A549 (cell line): ENCODE measurements around the gene METTL6. TPM values are rescaled to one million over a fixed set of nuclear protein-coding genes. Genes with fewer than 3 reads are reported as not detected.
"Not testable (repeated sequence)": the region's sequence is repeated elsewhere in the genome, so short reads cannot be mapped to it uniquely, and the experiment has no call there.

Experiments
- ATAC-seq, 2 experiments: fragments of 200-7000 bp in 1 of 2; fragments of >200 bp in 1 of 2; cut with Nextera tagmentation in 1 of 2; cut with Tn5 transposase in 1 of 2; 3 replicates each; pipeline versions ENCODE4 v1.8.0 to v1.9.1; 2018 to 2020; ENCODE audit warnings: mild to moderate bottlenecking in 1 of 2, moderate library complexity in 1 of 2
- CTCF ChIA-PET: fragments of 300-600 bp; sonication (Branson Sonifier 250); formaldehyde crosslinking; extraction: SDS; loops from one replicate; lab custom pipeline; 2021; ENCODE audit warnings: antibody characterized with exemption, inconsistent platforms; lab: Yijun Ruan, JAX
- POLR2A ChIA-PET: fragments of 350-600 bp; formaldehyde crosslinking; extraction: SDS; loops from one replicate; lab custom pipeline; 2021; ENCODE audit warnings: antibody characterized with exemption, inconsistent platforms; lab: Yijun Ruan, JAX
- DNase-seq, 2 experiments: peaks; one replicate each; pipeline versions ENCODE4 v3.0.0 to v3.0.0-alpha.2; 2011 to 2016; ENCODE audit warnings: low read depth in 1 of 2, low spot score in 1 of 2
- FAIRE-seq: peaks from 2 replicates; lab custom pipeline; 2011; peaks lifted over from hg19 to GRCh38; lab: Jason Lieb, UNC
- H3K27ac ChIP-seq, 2 experiments: fragments of >200 bp; sonication (Bioruptor Twin); formaldehyde crosslinking; 3 replicates each; pipeline ENCODE4 v1.5.1; 2016 to 2017
- H3K4me1 ChIP-seq: fragments of >200 bp; sonication (Bioruptor Twin); formaldehyde crosslinking; 3 replicates; pipeline ENCODE4 v1.6.1; 2016
- H3K4me2 ChIP-seq: fragments of >200 bp; sonication (Bioruptor Twin); formaldehyde crosslinking; 3 replicates; pipeline ENCODE4 v1.6.1; 2016
- H3K4me3 ChIP-seq: fragments of >200 bp; sonication (Bioruptor Twin); formaldehyde crosslinking; 3 replicates; pipeline ENCODE4 v1.5.1; 2016
- H3K9me3 ChIP-seq: fragments of >200 bp; sonication (Bioruptor Twin); formaldehyde crosslinking; 3 replicates; pipeline ENCODE4 v1.6.1; 2016
- BHLHE40 ChIP-seq: IDR thresholded peaks from 2 replicates; pipeline ENCODE4 v1.6.1; 2012; ENCODE audit warnings: low read depth, low read length, inconsistent platforms
- CEBPB ChIP-seq, 2 experiments: fragments of >200 bp in 1 of 2; sonication (Bioruptor Twin) in 1 of 2; formaldehyde crosslinking in 1 of 2; IDR thresholded peaks; 2 replicates each; pipeline ENCODE4 v1.6.1; 2012 to 2016
- CHD4 ChIP-seq: fragments of 200-600 bp; sonication (generic); IDR thresholded peaks from 2 replicates; pipeline ENCODE4 v1.6.1; 2016; ENCODE audit warnings: antibody characterized with exemption, mild to moderate bottlenecking, borderline replicate concordance
- EHMT2 ChIP-seq: fragments of 200-600 bp; sonication (generic); IDR thresholded peaks from 2 replicates; pipeline ENCODE4 v1.6.1; 2016; ENCODE audit warnings: antibody characterized with exemption, low read depth, mild to moderate bottlenecking, moderate library complexity
- ESRRA ChIP-seq: fragments of 150-350 bp; IDR thresholded peaks from 2 replicates; pipeline ENCODE4 v1.6.1; 2014; ENCODE audit warnings: mild to moderate bottlenecking, low read length, borderline replicate concordance
- FOSB ChIP-seq: fragments of 250-450 bp; sonication (Bioruptor Pico); IDR thresholded peaks from 2 replicates; pipeline ENCODE4 v1.5.0; 2020; ENCODE audit warnings: mild to moderate bottlenecking, moderate library complexity
- JUN ChIP-seq, 2 experiments: fragments of >200 bp; sonication (Bioruptor Twin); formaldehyde crosslinking; IDR thresholded peaks; 2 replicates in 1 of 2; 3 replicates in 1 of 2; pipeline ENCODE4 v1.6.1; 2016 to 2017
- KDM1A ChIP-seq: fragments of 200-600 bp; sonication (generic); IDR thresholded peaks from 2 replicates; pipeline ENCODE4 v1.6.1; 2016; ENCODE audit warnings: low read depth, mild to moderate bottlenecking
- KDM5A ChIP-seq: fragments of 200-600 bp; sonication (generic); IDR thresholded peaks from 2 replicates; pipeline ENCODE4 v1.6.1; 2016; ENCODE audit warnings: antibody characterized with exemption, mild to moderate bottlenecking
- PBX3 ChIP-seq: IDR thresholded peaks from 2 replicates; pipeline ENCODE4 v1.6.1; 2012
- POLR2A ChIP-seq: IDR thresholded peaks from 2 replicates; pipeline ENCODE4 v1.6.1; 2012; ENCODE audit warnings: mild to moderate bottlenecking, low read length
- RAD21 ChIP-seq, 2 experiments: fragments of >200 bp in 1 of 2; sonication (Bioruptor Twin) in 1 of 2; formaldehyde crosslinking in 1 of 2; IDR thresholded peaks in 1 of 2; conservative IDR thresholded peaks in 1 of 2; 2 replicates in 1 of 2; 3 replicates in 1 of 2; pipeline ENCODE4 v1.6.1; 2012 to 2018; ENCODE audit warnings: inconsistent platforms in 1 of 2
- RNF2 ChIP-seq: fragments of 200-600 bp; sonication (generic); IDR thresholded peaks from 2 replicates; pipeline ENCODE4 v1.6.1; 2016; ENCODE audit warnings: low read depth, mild to moderate bottlenecking, antibody characterized with exemption, moderate library complexity, borderline replicate concordance
- SMC3 ChIP-seq: fragments of >200 bp; sonication (Bioruptor Twin); formaldehyde crosslinking; IDR thresholded peaks from 3 replicates; pipeline ENCODE4 v1.6.1; 2018; ENCODE audit warnings: inconsistent platforms
- ZC3H11A ChIP-seq: fragments of 450-650 bp; IDR thresholded peaks from 2 replicates; pipeline ENCODE4 v1.6.1; 2014; ENCODE audit warnings: antibody characterized with exemption, mild to moderate bottlenecking
- ZFP36 ChIP-seq: fragments of 450-650 bp; IDR thresholded peaks from 2 replicates; pipeline ENCODE4 v1.6.1; 2014; ENCODE audit warnings: borderline replicate concordance; ENCODE audit not compliant: partially characterized antibody
- WGBS: methylation state at CpG from one replicate; pipeline ENCODE4 v1.1.6; 2017; ENCODE audit errors: missing lambda C conversion rate; 5-methylcytosine and 5-hydroxymethylcytosine counted together
- polyA plus RNA-seq, 4 experiments: library from polyadenylated mRNA; depleted of rRNA in 3 of 4; stranded (reverse); fragments of >200 nt; fragmentation: RNase III in 1 of 4; extraction: RNeasy Plus Mini Kit Qiagen cat#74134 plus additional on column Dnase treatment in 1 of 4; gene quantifications; 2 replicates in 3 of 4; 3 replicates in 1 of 4; pipeline ENCODE4 v1.2.3, GENCODE V29; 2011 to 2017
- TF ChIP-seq, protein P1 (sequence below): IDR thresholded peaks from 2 replicates; pipeline ENCODE4 v1.6.1; 2012; ENCODE audit warnings: low read depth, borderline replicate concordance
- TF ChIP-seq, protein P2 (sequence below): fragments of 200-600 bp; sonication (generic); IDR thresholded peaks from 2 replicates; pipeline ENCODE4 v1.6.1; 2016; ENCODE audit warnings: antibody characterized with exemption, mild to moderate bottlenecking, moderate library complexity

Gene METTL6
- polyA plus RNA-seq, 2 of the 4 experiments (the other 2 are of a cell fraction) = 29.6 to 42.7 TPM

- TF ChIP-seq EHMT2 = no peak
- TF ChIP-seq SMC3 = no peak
- TF ChIP-seq KDM1A = no peak
- TF ChIP-seq PBX3 = no peak
- no peak for TF ChIP-seq CHD4
- TF ChIP-seq, protein P1, sequence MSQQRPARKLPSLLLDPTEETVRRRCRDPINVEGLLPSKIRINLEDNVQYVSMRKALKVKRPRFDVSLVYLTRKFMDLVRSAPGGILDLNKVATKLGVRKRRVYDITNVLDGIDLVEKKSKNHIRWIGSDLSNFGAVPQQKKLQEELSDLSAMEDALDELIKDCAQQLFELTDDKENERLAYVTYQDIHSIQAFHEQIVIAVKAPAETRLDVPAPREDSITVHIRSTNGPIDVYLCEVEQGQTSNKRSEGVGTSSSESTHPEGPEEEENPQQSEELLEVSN = no peak
These were observed 27.4 kb downstream of the METTL6 start (continued) for GRCh38 chr3:15399970-15400369.

GRCh38 chr3:15398731-15399133 lies 28.6 kb downstream of the METTL6 start:
- TF ChIP-seq RAD21 (conservative IDR thresholded peaks at IDR 0.05 in 1 of 2, IDR thresholded peaks at IDR 0.05 in 1 of 2) = peak in 1 of 2 experiments; percentile 18; a peak in 1 of 5 replicates
- TF ChIP-seq, all 56 proteins: peak for 1; not testable (repeated sequence) for 55
- WGBS = 78% methylated on average over 3 of the region's 3 CpGs
- H3K9me3 ChIP-seq, H3K4me3 ChIP-seq, FAIRE-seq, H3K4me2 ChIP-seq, H3K27ac ChIP-seq, H3K4me1 ChIP-seq, POLR2A ChIA-PET: not testable (repeated sequence)
- DNase-seq = peak in 1 of 2 experiments; percentile 17
- peak in 1 of 2 experiments; percentile 51; a peak in 2 of 6 replicates for ATAC-seq
- CTCF ChIA-PET = interaction anchor here (2.8 kb wide), 1 partner anchor 131 kb away, joined by 15 read pairs; no protein-coding TSS in a partner anchor

DNA sequence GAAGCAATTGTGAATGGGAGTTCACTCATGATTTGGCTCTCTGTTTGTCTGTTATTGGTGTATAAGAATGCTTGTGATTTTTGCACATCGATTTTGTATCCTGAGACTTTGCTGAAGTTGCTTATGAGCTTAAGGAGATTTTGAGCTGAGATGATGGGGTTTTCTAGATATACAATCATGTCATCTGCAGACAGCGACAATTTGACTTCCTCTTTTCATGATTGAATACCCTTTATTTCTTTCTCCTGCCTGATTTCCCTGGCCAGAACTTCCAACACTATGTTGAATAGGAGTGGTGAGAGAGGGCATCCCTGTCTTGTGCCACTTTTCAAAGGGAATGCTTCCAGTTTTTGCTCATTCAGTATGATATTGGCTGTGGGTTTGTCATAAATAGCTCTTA lies 34.1 kb downstream of the METTL6 start:
- H3K9me3 ChIP-seq = not testable (repeated sequence)

GRCh38 chr3:15391007-15391406 lies 36.3 kb downstream of the METTL6 start:
- no peak for TF ChIP-seq KDM5A
- no peak for TF ChIP-seq POLR2A
- TF ChIP-seq KDM1A = no peak
- TF ChIP-seq RNF2 = no peak
- no peak for TF ChIP-seq CEBPB (IDR thresholded peaks at IDR 0.05)
- no peak for TF ChIP-seq JUN (IDR thresholded peaks at IDR 0.05)
- no peak for TF ChIP-seq ESRRA
- no peak for TF ChIP-seq ZC3H11A
- no peak for TF ChIP-seq BHLHE40
- no peak for TF ChIP-seq ZFP36
- TF ChIP-seq, protein P2, sequence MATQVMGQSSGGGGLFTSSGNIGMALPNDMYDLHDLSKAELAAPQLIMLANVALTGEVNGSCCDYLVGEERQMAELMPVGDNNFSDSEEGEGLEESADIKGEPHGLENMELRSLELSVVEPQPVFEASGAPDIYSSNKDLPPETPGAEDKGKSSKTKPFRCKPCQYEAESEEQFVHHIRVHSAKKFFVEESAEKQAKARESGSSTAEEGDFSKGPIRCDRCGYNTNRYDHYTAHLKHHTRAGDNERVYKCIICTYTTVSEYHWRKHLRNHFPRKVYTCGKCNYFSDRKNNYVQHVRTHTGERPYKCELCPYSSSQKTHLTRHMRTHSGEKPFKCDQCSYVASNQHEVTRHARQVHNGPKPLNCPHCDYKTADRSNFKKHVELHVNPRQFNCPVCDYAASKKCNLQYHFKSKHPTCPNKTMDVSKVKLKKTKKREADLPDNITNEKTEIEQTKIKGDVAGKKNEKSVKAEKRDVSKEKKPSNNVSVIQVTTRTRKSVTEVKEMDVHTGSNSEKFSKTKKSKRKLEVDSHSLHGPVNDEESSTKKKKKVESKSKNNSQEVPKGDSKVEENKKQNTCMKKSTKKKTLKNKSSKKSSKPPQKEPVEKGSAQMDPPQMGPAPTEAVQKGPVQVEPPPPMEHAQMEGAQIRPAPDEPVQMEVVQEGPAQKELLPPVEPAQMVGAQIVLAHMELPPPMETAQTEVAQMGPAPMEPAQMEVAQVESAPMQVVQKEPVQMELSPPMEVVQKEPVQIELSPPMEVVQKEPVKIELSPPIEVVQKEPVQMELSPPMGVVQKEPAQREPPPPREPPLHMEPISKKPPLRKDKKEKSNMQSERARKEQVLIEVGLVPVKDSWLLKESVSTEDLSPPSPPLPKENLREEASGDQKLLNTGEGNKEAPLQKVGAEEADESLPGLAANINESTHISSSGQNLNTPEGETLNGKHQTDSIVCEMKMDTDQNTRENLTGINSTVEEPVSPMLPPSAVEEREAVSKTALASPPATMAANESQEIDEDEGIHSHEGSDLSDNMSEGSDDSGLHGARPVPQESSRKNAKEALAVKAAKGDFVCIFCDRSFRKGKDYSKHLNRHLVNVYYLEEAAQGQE = no peak
- TF ChIP-seq FOSB (CRISPR knock-in tag) = no peak
- Histone ChIP-seq H3K4me1 (no peaks in the 10 kb centered on the region), H3K4me2 (no peak overlapping the region), H3K27ac (no peak overlapping the region), H3K9me3 (peaks cover 8% of the 10 kb centered on the region; the same call in 1 of the 3 replicates), H3K4me3 (no peak overlapping the region)
- FAIRE-seq (no peak), DNase-seq (no peak), ATAC-seq (no peak)
- WGBS = 62% methylated on average over 5 of the region's 5 CpGs
- ChIA-PET POLR2A (no interaction called here), CTCF (interaction anchor here (1.6 to 2.6 kb wide), 2 partner anchors 15 to 123 kb away, joined by 5 to 8 read pairs; no protein-coding TSS in a partner anchor)

More for the DNA sequence above, 34.1 kb downstream of the METTL6 start:
- ATAC-seq, H3K4me2 ChIP-seq, H3K4me3 ChIP-seq, H3K27ac ChIP-seq, FAIRE-seq, DNase-seq, CTCF ChIA-PET, H3K4me1 ChIP-seq, POLR2A ChIA-PET: not testable (repeated sequence)
- 46% methylated on average over 2 of the region's 2 CpGs for WGBS
